Fibroblast of lung (primary cell): ENCODE measurements around the gene COX5B. TPM values are rescaled to one million over a fixed set of nuclear protein-coding genes. Genes with fewer than 3 reads are reported as not detected.
A peak's percentile ranks its signal among the peaks of the same experiment; 100 is the strongest.

Experiments
- DNase-seq, 2 donors: peaks; one replicate each; pipeline versions ENCODE4 v3.0.0 to v3.0.0-alpha.2; 2010; ENCODE audit warnings: low read depth in 2 of 2
- H2AFZ ChIP-seq: 2 replicates; pipeline ENCODE4 v1.5.1; 2012; ENCODE audit warnings: low read length, control low read depth, inconsistent platforms
- H3K27ac ChIP-seq: 2 replicates; pipeline ENCODE4 v1.5.1; 2011; ENCODE audit warnings: low read length, control low read depth; ENCODE audit not compliant: insufficient read depth
- H3K27me3 ChIP-seq: 2 replicates; pipeline ENCODE4 v1.5.1; 2011; ENCODE audit warnings: mild to moderate bottlenecking, low read length; ENCODE audit not compliant: control insufficient read depth, insufficient read depth
- H3K36me3 ChIP-seq: 2 replicates; pipeline ENCODE4 v1.5.1; 2011; ENCODE audit warnings: low read length; ENCODE audit not compliant: control insufficient read depth, insufficient read depth
- H3K4me1 ChIP-seq: 2 replicates; pipeline ENCODE4 v1.5.1; 2011; ENCODE audit warnings: low read length; ENCODE audit not compliant: control insufficient read depth, insufficient read depth; ENCODE audit errors: extremely low read depth
- H3K4me2 ChIP-seq: 2 replicates; pipeline ENCODE4 v1.5.1; 2011; ENCODE audit warnings: low read length, control low read depth; ENCODE audit not compliant: insufficient read depth; ENCODE audit errors: extremely low read depth
- H3K4me3 ChIP-seq, 4 experiments: fragments of 200-600 bp in 1 of 4; sonication (generic) in 1 of 4; replicated peaks in 1 of 4; 2 replicates each; pipeline ENCODE4 v1.5.1; 2011 to 2016; ENCODE audit warnings: low read length in 4 of 4, low read depth in 3 of 4, mild to moderate bottlenecking in 3 of 4, control low read depth in 2 of 4, inconsistent platforms in 1 of 4, mixed read lengths in 1 of 4; ENCODE audit not compliant: insufficient read depth in 1 of 4; ENCODE audit errors: control extremely low read depth in 1 of 4
- H3K79me2 ChIP-seq: 2 replicates; pipeline ENCODE4 v1.5.1; 2012; ENCODE audit warnings: mild to moderate bottlenecking, low read length, inconsistent platforms; ENCODE audit not compliant: control insufficient read depth, insufficient read depth
- H3K9ac ChIP-seq: 2 replicates; pipeline ENCODE4 v1.5.1; 2011; ENCODE audit warnings: mild to moderate bottlenecking, low read length, control low read depth; ENCODE audit not compliant: insufficient read depth
- H3K9me3 ChIP-seq: 2 replicates; pipeline ENCODE4 v1.5.1; 2012; ENCODE audit warnings: low read depth, low read length; ENCODE audit not compliant: control insufficient read depth, insufficient read depth
- H4K20me1 ChIP-seq: 2 replicates; pipeline ENCODE4 v1.5.1; 2011; ENCODE audit warnings: low read length; ENCODE audit not compliant: control insufficient read depth, insufficient read depth; ENCODE audit errors: extremely low read depth
- EZH2 ChIP-seq: IDR thresholded peaks from 2 replicates; pipeline ENCODE4 v1.5.1; 2012; ENCODE audit warnings: low read length, control low read depth, mild to moderate bottlenecking; ENCODE audit errors: missing control alignments
- polyA plus RNA-seq, 2 donors: library from polyadenylated mRNA; depleted of rRNA in 1 of 2; stranded (reverse) in 1 of 2; unstranded in 1 of 2; fragments of >200 nt; gene quantifications; 2 replicates each; pipeline ENCODE4 v1.2.1, GENCODE V29; 2011 to 2012; ENCODE audit warnings: missing spikeins in 1 of 2
- total RNA-seq: library from RNA; depleted of rRNA; stranded (reverse); fragments of >200 nt; gene quantifications from 2 replicates; pipeline ENCODE4 v1.2.1, GENCODE V29; 2014
- TF ChIP-seq, protein P1 (sequence below), 2 donors: IDR thresholded peaks in 1 of 2; conservative IDR thresholded peaks in 1 of 2; 1 replicate in 1 of 2; 2 replicates in 1 of 2; pipeline ENCODE4 v1.5.1; 2011 to 2012; ENCODE audit warnings: low read length in 2 of 2, control low read depth in 1 of 2, inconsistent platforms in 1 of 2, low read depth in 1 of 2, mild to moderate bottlenecking in 1 of 2

The COX5B gene
- total and polyA plus RNA-seq, 2 donors (not counting 1 experiment from before 2014, with no cell fraction given) = 257 to 381 TPM

DNA sequence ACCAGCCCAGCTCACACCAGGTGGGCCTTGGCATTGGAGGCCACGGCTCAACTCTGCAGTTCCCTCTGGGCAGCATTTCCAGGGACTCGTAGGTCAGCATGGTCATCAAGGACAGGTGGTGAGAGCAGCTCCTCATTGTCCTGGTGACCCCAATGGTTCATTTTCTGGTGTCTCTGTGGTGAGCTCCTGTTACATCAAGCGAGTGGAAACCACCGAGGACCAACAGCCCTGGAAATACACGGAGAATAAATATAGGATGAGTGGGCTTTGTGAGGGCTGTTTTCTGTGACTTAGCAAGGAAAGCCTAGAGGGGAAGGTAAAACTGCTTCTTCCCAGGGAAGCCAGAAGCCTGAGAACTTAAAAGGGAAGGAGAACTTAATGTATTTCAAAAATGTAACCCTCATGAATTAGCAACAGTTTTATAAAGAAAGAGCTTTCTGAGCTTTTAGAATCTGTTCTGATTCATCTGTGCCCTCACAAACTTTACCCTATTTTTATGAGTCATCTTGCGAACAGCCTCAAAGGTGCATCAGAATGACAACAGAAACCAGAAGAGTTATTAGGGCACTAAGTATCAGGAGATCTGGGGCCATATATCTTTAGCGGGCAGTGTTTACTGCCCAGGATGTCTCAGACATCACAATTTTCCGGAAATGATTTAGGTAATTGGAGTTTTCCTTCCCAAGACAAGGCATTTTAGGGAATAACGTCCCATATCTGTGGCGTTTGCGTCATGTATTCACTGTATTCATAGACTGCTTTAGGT, 42.4 kb downstream of the COX5B start:
- TF ChIP-seq EZH2 = no peak
- no peaks in the 10 kb centered on the region for H4K20me1 ChIP-seq
- no peaks in the 10 kb centered on the region for H3K4me1 ChIP-seq
- H3K4me3 ChIP-seq = no peak overlapping the region
- H3K36me3 ChIP-seq = no peaks in the 10 kb centered on the region
- no peak overlapping the region for H3K9ac ChIP-seq
- no peak for DNase-seq
- H3K27me3 ChIP-seq = no peaks in the 10 kb centered on the region
- no peak overlapping the region for H3K27ac ChIP-seq
- no peaks in the 10 kb centered on the region for H3K79me2 ChIP-seq
- H2AFZ ChIP-seq = no peak overlapping the region
- no peaks in the 10 kb centered on the region for H3K9me3 ChIP-seq
- no peak overlapping the region for H3K4me2 ChIP-seq

DNA sequence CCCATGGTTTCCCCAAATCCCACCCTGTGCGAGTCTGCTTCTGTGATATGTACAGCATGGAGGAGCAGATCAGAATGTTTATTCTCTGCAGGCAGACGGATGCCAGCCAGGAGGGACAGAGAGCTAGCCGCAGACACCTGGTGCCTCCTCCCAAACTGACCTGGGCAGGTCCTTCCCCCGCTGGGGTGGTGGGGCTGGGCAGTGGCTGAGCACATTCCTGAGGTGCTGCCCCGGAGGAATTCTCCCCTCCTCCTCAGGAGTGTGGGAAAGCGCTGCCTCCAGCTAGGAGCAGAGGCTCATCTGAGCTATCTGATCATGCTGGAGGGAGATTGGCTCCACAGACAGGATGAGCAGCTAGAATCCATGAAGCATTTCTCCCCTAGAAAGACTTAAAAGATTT, 45.3 kb downstream of the COX5B start:
- TF ChIP-seq EZH2 = no peak
- TF ChIP-seq, protein P1, sequence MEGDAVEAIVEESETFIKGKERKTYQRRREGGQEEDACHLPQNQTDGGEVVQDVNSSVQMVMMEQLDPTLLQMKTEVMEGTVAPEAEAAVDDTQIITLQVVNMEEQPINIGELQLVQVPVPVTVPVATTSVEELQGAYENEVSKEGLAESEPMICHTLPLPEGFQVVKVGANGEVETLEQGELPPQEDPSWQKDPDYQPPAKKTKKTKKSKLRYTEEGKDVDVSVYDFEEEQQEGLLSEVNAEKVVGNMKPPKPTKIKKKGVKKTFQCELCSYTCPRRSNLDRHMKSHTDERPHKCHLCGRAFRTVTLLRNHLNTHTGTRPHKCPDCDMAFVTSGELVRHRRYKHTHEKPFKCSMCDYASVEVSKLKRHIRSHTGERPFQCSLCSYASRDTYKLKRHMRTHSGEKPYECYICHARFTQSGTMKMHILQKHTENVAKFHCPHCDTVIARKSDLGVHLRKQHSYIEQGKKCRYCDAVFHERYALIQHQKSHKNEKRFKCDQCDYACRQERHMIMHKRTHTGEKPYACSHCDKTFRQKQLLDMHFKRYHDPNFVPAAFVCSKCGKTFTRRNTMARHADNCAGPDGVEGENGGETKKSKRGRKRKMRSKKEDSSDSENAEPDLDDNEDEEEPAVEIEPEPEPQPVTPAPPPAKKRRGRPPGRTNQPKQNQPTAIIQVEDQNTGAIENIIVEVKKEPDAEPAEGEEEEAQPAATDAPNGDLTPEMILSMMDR (conservative IDR thresholded peaks at IDR 0.05 in 1 of 2, IDR thresholded peaks at IDR 0.05 in 1 of 2; ENCODE audit: low read depth in 1 of 2, low read length in 2 of 2) = no peak
- no peaks in the 10 kb centered on the region for H3K9me3 ChIP-seq
- DNase-seq = no peak
- no peaks in the 10 kb centered on the region for H3K4me1 ChIP-seq
- no peak overlapping the region for H3K4me2 ChIP-seq
- H3K9ac ChIP-seq = no peak overlapping the region
- H4K20me1 ChIP-seq = no peaks in the 10 kb centered on the region
- no peaks in the 10 kb centered on the region for H3K27me3 ChIP-seq
- H3K27ac ChIP-seq = no peak overlapping the region
- no peaks in the 10 kb centered on the region for H3K79me2 ChIP-seq
- H2AFZ ChIP-seq = no peak overlapping the region
- no peaks in the 10 kb centered on the region for H3K36me3 ChIP-seq
- H3K4me3 ChIP-seq = no peak overlapping the region

DNA sequence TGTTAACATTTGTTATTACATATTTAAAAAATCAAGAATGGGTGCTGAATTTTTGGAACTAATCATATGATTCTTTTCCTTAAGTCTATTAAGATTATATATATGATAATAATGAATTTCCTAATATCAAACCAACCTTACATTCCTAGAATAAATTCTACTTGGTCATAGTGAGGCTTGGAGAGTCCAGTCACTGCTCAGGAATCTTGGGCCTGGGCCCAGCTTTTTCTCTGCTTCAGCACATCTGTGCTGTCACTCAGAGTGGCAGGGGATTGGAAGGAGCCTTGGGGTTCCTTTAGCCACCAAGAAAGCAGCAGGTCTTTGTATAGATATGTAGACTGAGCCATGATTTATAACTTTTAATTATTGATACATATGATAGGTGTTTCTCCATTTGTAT, 47.6 kb downstream of the COX5B start:
- DNase-seq = peak; percentile 14 to 17

More for the DNA sequence above, 47.6 kb downstream of the COX5B start:
- Histone ChIP-seq H3K9ac (no peak overlapping the region), H3K79me2 (no peaks in the 10 kb centered on the region), H3K4me1 (no peaks in the 10 kb centered on the region), H3K9me3 (no peaks in the 10 kb centered on the region), H3K36me3 (no peaks in the 10 kb centered on the region), H4K20me1 (no peaks in the 10 kb centered on the region), H3K4me2 (no peak overlapping the region), H3K4me3 (no peak overlapping the region), H2AFZ (no peak overlapping the region), H3K27ac (no peak overlapping the region), H3K27me3 (no peaks in the 10 kb centered on the region)
- TF ChIP-seq EZH2 = no peak
- TF ChIP-seq, protein P1 (conservative IDR thresholded peaks at IDR 0.05 in 1 of 2, IDR thresholded peaks at IDR 0.05 in 1 of 2; ENCODE audit: low read depth in 1 of 2, low read length in 2 of 2) = no peak
